HL-60 (cell line): ENCODE results near the gene VSX1.

ENCODE experiments used
- DNase-seq, 2 experiments: peaks; one replicate each; pipeline ENCODE4 v3.0.0-alpha.2; 2010 to 2020; ENCODE audit warnings: low read depth in 1 of 2, low spot score in 1 of 2
- H3K27ac ChIP-seq: fragments of 250-450 bp; sonication (Bioruptor Pico); replicated peaks from 2 replicates; pipeline ENCODE4 v1.5.1; 2020; ENCODE audit warnings: mild to moderate bottlenecking, moderate library complexity
- H3K27me3 ChIP-seq: fragments of 250-450 bp; sonication (Bioruptor Pico); 2 replicates; pipeline ENCODE4 v1.5.1; 2021; ENCODE audit warnings: mild to moderate bottlenecking, moderate library complexity; ENCODE audit not compliant: insufficient read depth, poor library complexity, severe bottlenecking
- H3K4me3 ChIP-seq: replicated peaks from 2 replicates; pipeline ENCODE4 v1.5.1; 2011; ENCODE audit warnings: mild to moderate bottlenecking, control low read depth, low read length; ENCODE audit not compliant: insufficient read depth
- GABPA ChIP-seq: IDR thresholded peaks from 2 replicates; pipeline ENCODE4 v1.6.1; 2012; ENCODE audit warnings: low read depth
- POLR2AphosphoS5 ChIP-seq: IDR thresholded peaks from 2 replicates; pipeline ENCODE4 v1.6.1; 2012; ENCODE audit warnings: low read depth
- SPI1 ChIP-seq: IDR thresholded peaks from 2 replicates; pipeline ENCODE4 v1.6.1; 2012; ENCODE audit warnings: low read depth, mild to moderate bottlenecking, borderline replicate concordance
- TF ChIP-seq, protein P1 (sequence below): IDR thresholded peaks from 2 replicates; pipeline ENCODE4 v1.6.1; 2012; ENCODE audit warnings: low read depth; ENCODE audit not compliant: insufficient replicate concordance
- TF ChIP-seq, protein P2 (sequence below): IDR thresholded peaks from one replicate; pipeline ENCODE4 v1.5.1; 2011; ENCODE audit warnings: low read length, control low read depth, inconsistent platforms; ENCODE audit not compliant: insufficient read depth

Gene VSX1

DNA sequence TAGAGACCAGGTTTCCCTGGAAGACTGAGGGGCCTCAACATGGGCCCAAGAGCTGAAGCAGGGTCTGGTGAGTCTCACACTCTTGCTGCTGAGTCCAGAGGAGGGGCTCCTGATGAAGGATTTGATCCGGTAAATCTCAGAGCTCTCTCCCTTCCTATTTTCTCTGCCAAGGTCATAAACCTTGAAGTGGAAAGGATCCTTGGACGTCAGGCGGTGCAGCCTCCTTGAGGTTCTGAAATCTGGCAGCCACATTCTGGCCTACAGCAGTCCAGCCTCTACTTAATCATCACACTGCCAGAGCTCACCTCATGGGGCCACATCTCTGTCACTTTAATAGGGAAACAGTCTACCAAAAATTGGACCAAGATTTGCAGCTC lies 48.0 kb downstream of the VSX1 start:
- TF ChIP-seq, protein P1, sequence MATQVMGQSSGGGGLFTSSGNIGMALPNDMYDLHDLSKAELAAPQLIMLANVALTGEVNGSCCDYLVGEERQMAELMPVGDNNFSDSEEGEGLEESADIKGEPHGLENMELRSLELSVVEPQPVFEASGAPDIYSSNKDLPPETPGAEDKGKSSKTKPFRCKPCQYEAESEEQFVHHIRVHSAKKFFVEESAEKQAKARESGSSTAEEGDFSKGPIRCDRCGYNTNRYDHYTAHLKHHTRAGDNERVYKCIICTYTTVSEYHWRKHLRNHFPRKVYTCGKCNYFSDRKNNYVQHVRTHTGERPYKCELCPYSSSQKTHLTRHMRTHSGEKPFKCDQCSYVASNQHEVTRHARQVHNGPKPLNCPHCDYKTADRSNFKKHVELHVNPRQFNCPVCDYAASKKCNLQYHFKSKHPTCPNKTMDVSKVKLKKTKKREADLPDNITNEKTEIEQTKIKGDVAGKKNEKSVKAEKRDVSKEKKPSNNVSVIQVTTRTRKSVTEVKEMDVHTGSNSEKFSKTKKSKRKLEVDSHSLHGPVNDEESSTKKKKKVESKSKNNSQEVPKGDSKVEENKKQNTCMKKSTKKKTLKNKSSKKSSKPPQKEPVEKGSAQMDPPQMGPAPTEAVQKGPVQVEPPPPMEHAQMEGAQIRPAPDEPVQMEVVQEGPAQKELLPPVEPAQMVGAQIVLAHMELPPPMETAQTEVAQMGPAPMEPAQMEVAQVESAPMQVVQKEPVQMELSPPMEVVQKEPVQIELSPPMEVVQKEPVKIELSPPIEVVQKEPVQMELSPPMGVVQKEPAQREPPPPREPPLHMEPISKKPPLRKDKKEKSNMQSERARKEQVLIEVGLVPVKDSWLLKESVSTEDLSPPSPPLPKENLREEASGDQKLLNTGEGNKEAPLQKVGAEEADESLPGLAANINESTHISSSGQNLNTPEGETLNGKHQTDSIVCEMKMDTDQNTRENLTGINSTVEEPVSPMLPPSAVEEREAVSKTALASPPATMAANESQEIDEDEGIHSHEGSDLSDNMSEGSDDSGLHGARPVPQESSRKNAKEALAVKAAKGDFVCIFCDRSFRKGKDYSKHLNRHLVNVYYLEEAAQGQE: no peak
- TF ChIP-seq, protein P2, sequence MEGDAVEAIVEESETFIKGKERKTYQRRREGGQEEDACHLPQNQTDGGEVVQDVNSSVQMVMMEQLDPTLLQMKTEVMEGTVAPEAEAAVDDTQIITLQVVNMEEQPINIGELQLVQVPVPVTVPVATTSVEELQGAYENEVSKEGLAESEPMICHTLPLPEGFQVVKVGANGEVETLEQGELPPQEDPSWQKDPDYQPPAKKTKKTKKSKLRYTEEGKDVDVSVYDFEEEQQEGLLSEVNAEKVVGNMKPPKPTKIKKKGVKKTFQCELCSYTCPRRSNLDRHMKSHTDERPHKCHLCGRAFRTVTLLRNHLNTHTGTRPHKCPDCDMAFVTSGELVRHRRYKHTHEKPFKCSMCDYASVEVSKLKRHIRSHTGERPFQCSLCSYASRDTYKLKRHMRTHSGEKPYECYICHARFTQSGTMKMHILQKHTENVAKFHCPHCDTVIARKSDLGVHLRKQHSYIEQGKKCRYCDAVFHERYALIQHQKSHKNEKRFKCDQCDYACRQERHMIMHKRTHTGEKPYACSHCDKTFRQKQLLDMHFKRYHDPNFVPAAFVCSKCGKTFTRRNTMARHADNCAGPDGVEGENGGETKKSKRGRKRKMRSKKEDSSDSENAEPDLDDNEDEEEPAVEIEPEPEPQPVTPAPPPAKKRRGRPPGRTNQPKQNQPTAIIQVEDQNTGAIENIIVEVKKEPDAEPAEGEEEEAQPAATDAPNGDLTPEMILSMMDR: no peak
- TF ChIP-seq POLR2AphosphoS5 (no peak), SPI1 (no peak), GABPA (no peak)
- H3K27ac ChIP-seq: no peak overlapping the region
- no peaks in the 10 kb centered on the region for H3K27me3 ChIP-seq
- DNase-seq: no peak
- no peak overlapping the region for H3K4me3 ChIP-seq

DNA sequence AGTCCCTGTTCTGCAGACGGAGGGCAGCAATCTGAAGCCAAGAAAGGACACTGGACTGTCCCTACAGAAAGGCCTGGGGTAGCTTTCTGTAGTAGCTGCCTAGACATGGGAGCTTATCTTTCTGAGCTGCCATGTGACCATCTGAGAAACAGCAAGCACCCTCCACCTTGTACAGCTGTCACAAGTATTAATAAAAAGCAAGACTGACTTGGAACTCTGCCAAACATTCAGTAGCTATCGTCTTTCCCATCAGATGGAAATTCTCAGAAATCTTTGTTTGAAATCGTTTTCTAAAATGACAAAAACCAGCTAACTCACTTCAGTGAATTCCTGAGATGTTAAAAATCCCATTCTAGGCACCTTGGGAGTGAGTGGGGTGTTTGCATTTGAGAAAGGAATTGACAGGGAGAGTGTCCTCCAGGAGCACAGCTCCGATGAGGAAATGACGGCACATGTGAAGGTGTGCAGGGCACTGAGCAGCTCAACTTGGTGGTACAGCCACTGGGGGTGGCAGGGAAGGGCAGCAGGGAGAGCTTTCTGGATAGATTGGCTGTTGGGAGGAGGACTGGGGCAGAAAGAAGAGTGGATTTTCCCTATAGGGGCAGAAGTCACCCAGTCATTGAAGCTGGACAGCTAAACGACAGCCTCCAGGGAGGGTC lies 48.5 kb downstream of the VSX1 start:
- DNase-seq: no peak

DNA sequence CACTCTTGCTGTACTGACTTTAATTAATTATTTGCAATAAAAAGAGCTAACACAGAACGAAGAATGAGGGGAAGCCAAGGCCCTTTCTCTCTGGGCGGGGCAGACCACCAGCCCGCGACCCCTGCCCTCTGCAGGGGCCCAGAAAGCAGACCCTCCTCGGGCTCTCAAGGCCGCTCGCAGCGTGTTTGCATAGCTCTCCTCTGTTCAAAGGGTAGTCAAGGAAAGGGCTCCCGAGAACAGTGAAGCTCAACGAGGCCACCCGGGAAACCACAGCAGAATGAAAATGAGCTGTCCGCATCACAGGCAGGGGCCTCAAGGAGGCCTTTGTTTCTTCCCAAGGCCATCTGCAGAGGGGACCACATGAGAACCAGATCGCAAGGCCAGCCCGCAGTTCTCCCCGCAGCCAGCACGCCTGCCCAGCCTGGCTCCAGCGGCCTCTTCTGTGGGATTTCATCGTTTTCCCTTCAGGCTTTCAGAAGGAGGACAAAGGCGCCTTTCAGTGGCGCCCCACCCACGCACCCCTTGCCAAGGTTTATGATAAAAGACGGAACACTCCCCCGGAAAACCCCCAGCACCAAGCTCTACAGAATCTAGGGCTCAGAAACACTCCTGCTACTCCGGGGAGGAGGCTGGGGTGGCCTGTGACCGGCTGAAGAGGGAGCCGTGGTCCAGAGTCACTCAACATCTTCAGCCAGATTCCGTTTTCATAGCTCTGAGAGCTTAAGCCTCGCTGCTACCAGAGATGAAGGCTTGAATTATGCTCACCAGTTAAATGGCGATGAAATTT lies 49.3 kb downstream of the VSX1 start:
- Histone ChIP-seq H3K27ac (no peak overlapping the region), H3K4me3 (no peak overlapping the region), H3K27me3 (no peaks in the 10 kb centered on the region)
- DNase-seq: no peak
- TF ChIP-seq, protein P1: no peak
- TF ChIP-seq SPI1: no peak
- TF ChIP-seq GABPA: no peak

More for the DNA sequence above, 48.5 kb downstream of the VSX1 start:
- TF ChIP-seq GABPA (no peak), SPI1 (no peak), POLR2AphosphoS5 (no peak)
- TF ChIP-seq, protein P2: no peak
- TF ChIP-seq, protein P1: no peak
- Histone ChIP-seq H3K27ac (no peak overlapping the region), H3K27me3 (no peaks in the 10 kb centered on the region), H3K4me3 (no peak overlapping the region)
